IMR-90 (cell line): ENCODE results near the gene RND1. TPM values are rescaled to one million over a fixed set of nuclear protein-coding genes. Genes with fewer than 3 reads are reported as not detected.

Experiments
- ATAC-seq: fragments of 200-7000 bp; cut with Tn5 transposase; 2 replicates; pipeline ENCODE4 v1.9.1; 2020; ENCODE audit warnings: low read depth, mild to moderate bottlenecking, moderate library complexity
- BruUV-seq: library from RNA; stranded (reverse); fragments of 400-500 nt; replicated peaks from 2 replicates; lab custom pipeline; 2021; lab: Mats Ljungman, UMichigan
- CTCF ChIA-PET: fragments of 300-600 bp; formaldehyde crosslinking; extraction: SDS; loops from one replicate; lab custom pipeline; 2021; ENCODE audit warnings: antibody characterized with exemption; lab: Yijun Ruan, JAX
- POLR2A ChIA-PET: fragments of 300-600 bp; sonication (Branson Sonifier 250); formaldehyde crosslinking; loops from one replicate; lab custom pipeline; 2022; ENCODE audit warnings: antibody characterized with exemption; ENCODE audit not compliant: unreplicated experiment; lab: Charles Lee
- DNase-seq: peaks from one replicate; pipeline ENCODE4 v3.0.0; 2013
- H2AFZ ChIP-seq: replicated peaks from 2 replicates; pipeline ENCODE3; 2013; ENCODE audit warnings: low read length, mild to moderate bottlenecking; ENCODE audit not compliant: poor library complexity
- H2AK5ac ChIP-seq: 2 replicates; pipeline ENCODE4 v1.6.1; 2013; ENCODE audit warnings: low read depth, low read length, inconsistent platforms
- H2AK9ac ChIP-seq: replicated peaks from 2 replicates; pipeline ENCODE3; 2013; ENCODE audit warnings: mild to moderate bottlenecking, low read depth, low read length, moderate library complexity; ENCODE audit not compliant: poor library complexity
- H2BK120ac ChIP-seq: 2 replicates; pipeline ENCODE4 v1.6.1; 2013; ENCODE audit warnings: low read depth, low read length, inconsistent platforms
- H2BK15ac ChIP-seq: 3 replicates; pipeline ENCODE4 v1.6.1; 2013; ENCODE audit warnings: low read depth, low read length, inconsistent platforms
- H2BK20ac ChIP-seq: 2 replicates; pipeline ENCODE4 v1.6.1; 2013; ENCODE audit warnings: low read depth, mild to moderate bottlenecking, inconsistent platforms, low read length, moderate library complexity
- H2BK5ac ChIP-seq: 2 replicates; pipeline ENCODE4 v1.6.1; 2013; ENCODE audit warnings: mild to moderate bottlenecking, low read depth, low read length, inconsistent platforms; ENCODE audit not compliant: poor library complexity, severe bottlenecking
- H3K14ac ChIP-seq: replicated peaks from 2 replicates; pipeline ENCODE4 v1.6.1; 2013; ENCODE audit warnings: low read depth, low read length, inconsistent platforms
- H3K18ac ChIP-seq: 2 replicates; pipeline ENCODE4 v1.6.1; 2013; ENCODE audit warnings: low read depth, low read length, control low read depth
- H3K23ac ChIP-seq: 2 replicates; pipeline ENCODE4 v1.6.1; 2013; ENCODE audit warnings: low read depth, low read length, inconsistent platforms
- H3K27ac ChIP-seq: 2 replicates; pipeline ENCODE4 v1.5.1; 2013; ENCODE audit warnings: mild to moderate bottlenecking, control low read depth, low read length; ENCODE audit not compliant: insufficient read depth
- H3K27me3 ChIP-seq: 2 replicates; pipeline ENCODE4 v1.6.1; 2013; ENCODE audit warnings: low read length; ENCODE audit not compliant: control insufficient read depth, insufficient read depth
- H3K36me3 ChIP-seq: 2 replicates; pipeline ENCODE4 v1.6.1; 2013; ENCODE audit warnings: low read length, mixed read lengths; ENCODE audit not compliant: control insufficient read depth, insufficient read depth
- H3K4ac ChIP-seq: 2 replicates; pipeline ENCODE4 v1.6.1; 2013; ENCODE audit warnings: low read depth, low read length, inconsistent platforms
- H3K4me1 ChIP-seq: 2 replicates; pipeline ENCODE4 v1.6.1; 2013; ENCODE audit warnings: low read length, mixed read lengths; ENCODE audit not compliant: control insufficient read depth, insufficient read depth
- H3K4me2 ChIP-seq: 2 replicates; pipeline ENCODE4 v1.6.1; 2013; ENCODE audit warnings: low read depth, mild to moderate bottlenecking, control low read depth, low read length, moderate library complexity
- H3K4me3 ChIP-seq: 2 replicates; pipeline ENCODE4 v1.5.1; 2013; ENCODE audit warnings: low read depth, mild to moderate bottlenecking, control low read depth, low read length, moderate library complexity; ENCODE audit not compliant: insufficient read depth
- H3K56ac ChIP-seq: 2 replicates; pipeline ENCODE4 v1.6.1; 2013; ENCODE audit warnings: low read length, inconsistent platforms; ENCODE audit not compliant: insufficient read depth; ENCODE audit errors: extremely low read depth
- H3K79me1 ChIP-seq, 2 experiments: 2 replicates each; pipeline ENCODE4 v1.6.1; 2013; ENCODE audit warnings: low read length in 2 of 2, inconsistent platforms in 1 of 2, low read depth in 1 of 2
- H3K9ac ChIP-seq: 2 replicates; pipeline ENCODE4 v1.6.1; 2013; ENCODE audit warnings: low read depth, low read length, control low read depth
- H3K9me1 ChIP-seq: 2 replicates; pipeline ENCODE4 v1.6.1; 2013; ENCODE audit warnings: low read length, inconsistent platforms; ENCODE audit not compliant: insufficient read depth
- H3K9me3 ChIP-seq: 2 replicates; pipeline ENCODE4 v1.6.1; 2013; ENCODE audit warnings: low read length; ENCODE audit not compliant: control insufficient read depth, insufficient read depth
- H4K20me1 ChIP-seq: 2 replicates; pipeline ENCODE4 v1.6.1; 2013; ENCODE audit warnings: low read length, inconsistent platforms; ENCODE audit not compliant: insufficient read depth
- H4K5ac ChIP-seq: 2 replicates; pipeline ENCODE4 v1.6.1; 2013; ENCODE audit warnings: mild to moderate bottlenecking, low read depth, low read length, control low read depth
- H4K8ac ChIP-seq, 2 experiments: 2 replicates each; pipeline ENCODE4 v1.6.1; 2013; ENCODE audit warnings: low read depth in 2 of 2, low read length in 2 of 2, control low read depth in 1 of 2, inconsistent platforms in 1 of 2
- H4K91ac ChIP-seq: 2 replicates; pipeline ENCODE4 v1.6.1; 2013; ENCODE audit warnings: low read depth, low read length, inconsistent platforms; ENCODE audit not compliant: insufficient read depth
- BHLHE40 ChIP-seq: fragments of 150-350 bp; IDR thresholded peaks from 2 replicates; pipeline ENCODE4 v1.6.1; 2016; ENCODE audit warnings: mild to moderate bottlenecking, low read depth, low read length
- CEBPB ChIP-seq: IDR thresholded peaks from 2 replicates; pipeline ENCODE4 v1.6.1; 2012; ENCODE audit warnings: low read depth, low read length, improper control_type of control experiment
- CHD1 ChIP-seq: IDR thresholded peaks from 2 replicates; pipeline ENCODE4 v1.6.1; 2012; ENCODE audit warnings: low read depth, low read length, improper control_type of control experiment
- CTCF ChIP-seq: conservative IDR thresholded peaks from 2 replicates; pipeline ENCODE4 v1.5.1; 2012; ENCODE audit warnings: mild to moderate bottlenecking, low read depth, low read length, improper control_type of control experiment
- ELK1 ChIP-seq: fragments of 150-350 bp; IDR thresholded peaks from 2 replicates; pipeline ENCODE4 v1.6.1; 2016; ENCODE audit warnings: low read depth, mild to moderate bottlenecking, low read length, moderate library complexity, borderline replicate concordance
- FOS ChIP-seq: fragments of 150-350 bp; IDR thresholded peaks from 2 replicates; pipeline ENCODE4 v1.6.1; 2016; ENCODE audit warnings: low read depth, low read length
- MAFK ChIP-seq: IDR thresholded peaks from 2 replicates; pipeline ENCODE4 v1.6.1; 2012; ENCODE audit warnings: low read depth, low read length, improper control_type of control experiment
- MAZ ChIP-seq: IDR thresholded peaks from 2 replicates; pipeline ENCODE4 v1.6.1; 2012; ENCODE audit warnings: low read depth, mild to moderate bottlenecking, low read length, improper control_type of control experiment, moderate library complexity, borderline replicate concordance
- MXI1 ChIP-seq: IDR thresholded peaks from 2 replicates; pipeline ENCODE4 v1.6.1; 2012; ENCODE audit warnings: low read depth, mild to moderate bottlenecking, low read length, moderate library complexity, borderline replicate concordance
- NFE2L2 ChIP-seq: fragments of 150-350 bp; IDR thresholded peaks from 2 replicates; pipeline ENCODE4 v1.6.1; 2016; ENCODE audit warnings: low read depth, mild to moderate bottlenecking, low read length
- POLR2A ChIP-seq: IDR thresholded peaks from 2 replicates; pipeline ENCODE4 v1.6.1; 2012; ENCODE audit warnings: mild to moderate bottlenecking, low read depth, low read length
- RCOR1 ChIP-seq: IDR thresholded peaks from 2 replicates; pipeline ENCODE4 v1.6.1; 2012; ENCODE audit warnings: mild to moderate bottlenecking, low read length, improper control_type of control experiment; ENCODE audit not compliant: insufficient replicate concordance
- RFX5 ChIP-seq: IDR thresholded peaks from 2 replicates; pipeline ENCODE4 v1.8.0; 2012; ENCODE audit warnings: low read depth, mild to moderate bottlenecking, low read length, moderate library complexity
- WGBS, 2 experiments: methylation state at CpG; one replicate each; pipeline versions ENCODE4 v1.1.5 to v1.1.7; 2013; ENCODE audit warnings: missing lambda C conversion rate in 2 of 2; ENCODE audit not compliant: insufficient read length in 1 of 2; ENCODE audit errors: extremely low coverage in 2 of 2; 5-methylcytosine and 5-hydroxymethylcytosine counted together
- dilution Hi-C: fragments of 300-500 bp; cut with HindIII; formaldehyde crosslinking; loops from one replicate; pipeline ENCODE4 v1.14.3; 2018; ENCODE audit warnings: low sequenced_read_pairs; ENCODE audit not compliant: unreplicated experiment
- in situ Hi-C: fragments of 300-500 bp; cut with MboI; formaldehyde crosslinking; loops from 3 replicates; pipeline ENCODE4 v1.14.3; 2019; ENCODE audit warnings: low sequenced_read_pairs, inconsistent platforms, mixed read lengths
- intact Hi-C: fragments of 100-400 bp; cut with micrococcal nuclease; formaldehyde crosslinking; loops from 2 replicates; pipeline ENCODE4 v1.10.0; 2022
- polyA plus RNA-seq, 3 experiments: library from polyadenylated mRNA; depleted of rRNA; stranded (reverse); fragments of >200 nt; gene quantifications; 2 replicates each; pipeline ENCODE4 v1.2.3, GENCODE V29; 2012; ENCODE audit warnings: low replicate concordance in 1 of 3
- total RNA-seq: library from RNA; depleted of rRNA; stranded (reverse); fragments of >200 nt; gene quantifications from 2 replicates; pipeline ENCODE4 v1.2.3, GENCODE V29; 2012

The RND1 gene
- total and polyA plus RNA-seq, 2 of the 4 experiments (the other 2 are of a cell fraction) = under 0.01 to 0.21 TPM

GRCh38 chr12:48880647-48881046 is 15.0 kb upstream of the RND1 start:
- Histone ChIP-seq H3K4me1 (peaks cover 15% of the 10 kb centered on the region), H3K4ac (no peak overlapping the region), H4K8ac (no peak overlapping the region), H2BK120ac (no peak overlapping the region), H2BK5ac (no peak overlapping the region), H4K5ac (no peak overlapping the region), H2BK15ac (no peak overlapping the region), H3K14ac (no peak overlapping the region), H4K20me1 (no peaks in the 10 kb centered on the region), H2AK9ac (no peak overlapping the region), H3K79me1 (no peaks in the 10 kb centered on the region), H3K36me3 (no peaks in the 10 kb centered on the region), H3K9me3 (no peaks in the 10 kb centered on the region), H2BK20ac (no peak overlapping the region), H2AFZ (no peak overlapping the region), H3K27ac (no peak overlapping the region), H3K4me2 (no peak overlapping the region), H4K91ac (no peak overlapping the region), H3K4me3 (no peak overlapping the region), H3K9ac (no peak overlapping the region), H3K56ac (no peak overlapping the region), H2AK5ac (no peak overlapping the region), H3K27me3 (peaks cover 10% of the 10 kb centered on the region), H3K18ac (no peak overlapping the region), H3K23ac (no peak overlapping the region), H3K9me1 (no peaks in the 10 kb centered on the region; the same call in 1 of the 2 replicates)
- intact Hi-C loops (no loop called here), in situ Hi-C loops (no loop called here), dilution Hi-C loops (no loop called here)
- 100% methylated on average over 4 of the region's 9 CpGs; no CpG with 5 or more reads in 1 of the 2 experiments for WGBS, 2 experiments
- ChIA-PET POLR2A (no interaction called here), CTCF (interaction anchor here (1.2 kb wide), 1 partner anchor 27 kb away, joined by 4 read pairs; no protein-coding TSS in a partner anchor)
- ATAC-seq (no peak), DNase-seq (no peak)
- no TSS peak for BruUV-seq
- TF ChIP-seq CTCF (no peak), RFX5 (no peak), FOS (no peak), CEBPB (no peak), CHD1 (no peak), MAFK (no peak), RCOR1 (no peak), MAZ (no peak), POLR2A (no peak), ELK1 (no peak), BHLHE40 (no peak), NFE2L2 (no peak), MXI1 (no peak)
